GM12864 (cell line): ENCODE measurements around the gene NOTCH2NLA.
A peak's percentile ranks its signal among the peaks of the same experiment; 100 is the strongest.
"Not testable (repeated sequence)": the region's sequence is repeated elsewhere in the genome, so short reads cannot be mapped to it uniquely, and the experiment has no call there.

Source experiments
- DNase-seq: peaks from one replicate; pipeline ENCODE4 v3.0.0-alpha.2; 2011; ENCODE audit warnings: low read depth
- H3K4me3 ChIP-seq: 2 replicates; pipeline ENCODE4 v1.5.1; 2011; ENCODE audit warnings: mild to moderate bottlenecking, low read depth, low read length, control low read depth

NOTCH2NLA gene

GRCh38 chr1:146228710-146229477, at the start of gene NOTCH2NLA:
TSS of gene NOTCH2NLA (minus strand) at chr1:146229021. CDS start at chr1:146189337, 39,684 bp downstream.
- H3K4me3 ChIP-seq, result peak within 1 kb of the TSS; percentile 59
- not testable (repeated sequence) for DNase-seq

GRCh38 chr1:146278346-146278745, 49.5 kb upstream of the NOTCH2NLA start:
- DNase-seq, H3K4me3 ChIP-seq: not testable (repeated sequence)

- not testable (repeated sequence) for H3K4me3 ChIP-seq, DNase-seq
These were observed 48.3 kb upstream of the NOTCH2NLA start for GRCh38 chr1:146277087-146277486.

- H3K4me3 ChIP-seq, DNase-seq: not testable (repeated sequence)
These were observed 45.3 kb upstream of the NOTCH2NLA start for GRCh38 chr1:146274083-146274482.

GRCh38 chr1:146273194-146273593, 44.4 kb upstream of the NOTCH2NLA start:
- H3K4me3 ChIP-seq, DNase-seq: not testable (repeated sequence)

- not testable (repeated sequence) for DNase-seq, H3K4me3 ChIP-seq
These were observed 43.9 kb upstream of the NOTCH2NLA start for GRCh38 chr1:146272734-146273133.

GRCh38 chr1:146271977-146272376, 43.2 kb upstream of the NOTCH2NLA start:
- not testable (repeated sequence) for H3K4me3 ChIP-seq, DNase-seq

GRCh38 chr1:146270129-146270528, 41.3 kb upstream of the NOTCH2NLA start:
- DNase-seq, H3K4me3 ChIP-seq: not testable (repeated sequence)

GRCh38 chr1:146266179-146266748, 37.4 kb upstream of the NOTCH2NLA start:
- H3K4me3 ChIP-seq, DNase-seq: not testable (repeated sequence)

- not testable (repeated sequence) for DNase-seq, H3K4me3 ChIP-seq
These were observed 35.9 kb upstream of the NOTCH2NLA start for GRCh38 chr1:146264761-146265160.

GRCh38 chr1:146260006-146260730, 31.3 kb upstream of the NOTCH2NLA start:
- H3K4me3 ChIP-seq, DNase-seq: not testable (repeated sequence)

- not testable (repeated sequence) for H3K4me3 ChIP-seq, DNase-seq
These were observed 29.3 kb upstream of the NOTCH2NLA start for GRCh38 chr1:146257992-146258552.

GRCh38 chr1:146254569-146255197, 25.9 kb upstream of the NOTCH2NLA start:
- H3K4me3 ChIP-seq, DNase-seq: not testable (repeated sequence)

- H3K4me3 ChIP-seq, DNase-seq: not testable (repeated sequence)
These were observed 24.5 kb upstream of the NOTCH2NLA start for GRCh38 chr1:146253249-146253855.

- DNase-seq, H3K4me3 ChIP-seq: not testable (repeated sequence)
These were observed 22.7 kb upstream of the NOTCH2NLA start for GRCh38 chr1:146251523-146251922.

- not testable (repeated sequence) for DNase-seq, H3K4me3 ChIP-seq
These were observed 19.8 kb upstream of the NOTCH2NLA start for GRCh38 chr1:146248643-146249042.

GRCh38 chr1:146236626-146237025, 7.8 kb upstream of the NOTCH2NLA start:
- not testable (repeated sequence) for H3K4me3 ChIP-seq, DNase-seq

GRCh38 chr1:146236026-146236601, 7.3 kb upstream of the NOTCH2NLA start:
- not testable (repeated sequence) for DNase-seq

More at GRCh38 chr1:146236026-146236601, 7.3 kb upstream of the NOTCH2NLA start:
- H3K4me3 ChIP-seq, result not testable (repeated sequence)
